HL-60 (cell line): ENCODE data around the gene FAM98C.
A peak's percentile ranks its signal among the peaks of the same experiment; 100 is the strongest.
"Not testable (repeated sequence)": the region's sequence is repeated elsewhere in the genome, so short reads cannot be mapped to it uniquely, and the experiment has no call there.

Experiments
- DNase-seq, 2 experiments: peaks; one replicate each; pipeline ENCODE4 v3.0.0-alpha.2; 2010 to 2020; ENCODE audit warnings: low read depth in 1 of 2, low spot score in 1 of 2
- H3K27ac ChIP-seq: fragments of 250-450 bp; sonication (Bioruptor Pico); replicated peaks from 2 replicates; pipeline ENCODE4 v1.5.1; 2020; ENCODE audit warnings: mild to moderate bottlenecking, moderate library complexity
- H3K27me3 ChIP-seq: fragments of 250-450 bp; sonication (Bioruptor Pico); 2 replicates; pipeline ENCODE4 v1.5.1; 2021; ENCODE audit warnings: mild to moderate bottlenecking, moderate library complexity; ENCODE audit not compliant: insufficient read depth, poor library complexity, severe bottlenecking
- H3K4me3 ChIP-seq: replicated peaks from 2 replicates; pipeline ENCODE4 v1.5.1; 2011; ENCODE audit warnings: mild to moderate bottlenecking, control low read depth, low read length; ENCODE audit not compliant: insufficient read depth
- CTCF ChIP-seq: IDR thresholded peaks from one replicate; pipeline ENCODE4 v1.5.1; 2011; ENCODE audit warnings: low read length, control low read depth, inconsistent platforms; ENCODE audit not compliant: insufficient read depth
- GABPA ChIP-seq: IDR thresholded peaks from 2 replicates; pipeline ENCODE4 v1.6.1; 2012; ENCODE audit warnings: low read depth
- POLR2AphosphoS5 ChIP-seq: IDR thresholded peaks from 2 replicates; pipeline ENCODE4 v1.6.1; 2012; ENCODE audit warnings: low read depth
- REST ChIP-seq: IDR thresholded peaks from 2 replicates; pipeline ENCODE4 v1.6.1; 2012; ENCODE audit warnings: low read depth; ENCODE audit not compliant: insufficient replicate concordance
- SPI1 ChIP-seq: IDR thresholded peaks from 2 replicates; pipeline ENCODE4 v1.6.1; 2012; ENCODE audit warnings: low read depth, mild to moderate bottlenecking, borderline replicate concordance

Gene FAM98C

DNA sequence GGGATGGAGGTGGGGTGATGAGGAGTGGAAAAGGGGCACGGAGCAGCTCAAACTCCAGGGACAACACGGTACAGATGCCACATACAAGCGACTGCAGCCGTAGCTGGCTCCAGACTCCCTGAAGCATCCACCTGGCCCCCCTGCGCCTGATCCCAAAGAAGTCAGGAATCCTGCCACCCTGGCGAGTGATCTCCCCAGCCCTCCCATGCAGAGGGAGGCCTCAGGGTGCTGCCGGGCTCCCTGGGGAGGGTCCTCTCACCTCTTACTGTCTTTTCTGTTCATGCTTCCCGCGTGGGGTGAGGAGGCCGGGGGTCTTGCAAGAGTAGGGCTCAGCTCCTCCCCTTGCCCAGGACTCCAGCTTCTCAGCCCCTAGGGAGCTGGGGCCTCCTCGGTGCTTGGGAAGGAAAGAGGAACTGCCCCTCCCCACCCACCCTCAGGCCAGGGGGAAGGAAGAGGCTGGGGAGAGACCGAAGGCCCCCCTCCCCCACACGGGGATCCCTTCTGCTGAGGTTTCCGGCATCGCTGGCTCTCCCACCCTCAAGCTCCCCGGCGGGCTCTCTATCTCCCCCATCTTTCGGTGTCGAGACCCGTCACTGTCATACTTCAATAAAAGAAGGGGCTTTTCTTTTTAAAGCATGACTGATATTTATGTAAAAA is 23.0 kb downstream of the FAM98C start, which contains the start of gene RASGRP4:
RASGRP4 (minus strand) TSS at position 410 of the 657 bp plus-strand sequence; CDS start at position 282, 128 bp downstream.
- H3K27ac ChIP-seq: peak within 1 kb of the TSS; percentile 64

GRCh38 chr19:38427035-38427677 is 24.3 kb downstream of the FAM98C start:
- DNase-seq, H3K27ac ChIP-seq, H3K4me3 ChIP-seq, H3K27me3 ChIP-seq: not testable (repeated sequence)

More for the DNA sequence above, 23.0 kb downstream of the FAM98C start, which contains the start of gene RASGRP4:
- Histone ChIP-seq H3K27me3 (no peaks in the 10 kb centered on the region), H3K4me3 (peak within 1 kb of the TSS; percentile 42)
- TF ChIP-seq GABPA (no peak), SPI1 (peak; percentile 94)
- DNase-seq: peak; percentile 78 to 87

DNA sequence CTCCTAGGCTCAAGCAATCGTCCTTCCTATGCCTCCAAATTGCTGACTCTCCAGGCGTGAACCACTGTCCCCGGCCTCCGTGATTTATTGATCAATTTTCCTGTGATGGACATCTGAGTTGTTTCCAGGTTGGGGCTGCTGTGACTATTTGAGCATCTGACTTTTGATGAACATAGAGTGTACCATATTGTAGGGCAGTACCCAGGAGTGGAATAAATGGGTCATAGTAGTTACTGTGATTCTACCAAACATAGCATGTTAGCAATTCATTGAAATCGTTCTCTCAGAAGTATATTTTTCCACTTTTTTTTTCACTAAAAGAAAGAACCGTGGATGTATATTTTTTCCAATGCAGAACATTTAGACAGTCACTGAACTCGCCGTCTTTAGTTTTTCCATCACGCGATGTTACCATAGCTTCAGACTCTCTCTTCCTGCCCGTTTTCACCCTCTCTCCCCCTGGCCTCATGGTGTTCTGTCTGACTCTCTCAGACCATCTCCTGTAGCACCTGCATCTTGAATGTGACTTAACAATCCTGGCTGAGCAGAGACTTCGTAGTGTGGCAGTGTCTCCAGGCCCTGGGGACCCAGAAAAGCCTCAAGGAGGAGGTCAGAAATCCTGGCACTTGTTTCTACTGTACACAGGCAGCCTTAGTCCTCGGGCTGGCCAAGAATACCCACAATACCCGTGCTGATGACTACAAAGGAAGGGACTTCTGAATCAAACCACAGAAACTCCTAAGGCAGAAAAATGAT is 26.3 kb downstream of the FAM98C start:
- H3K27ac ChIP-seq: no peak overlapping the region
- no peak overlapping the region for H3K4me3 ChIP-seq
- no peaks in the 10 kb centered on the region for H3K27me3 ChIP-seq
- DNase-seq: no peak
- TF ChIP-seq GABPA (no peak), POLR2AphosphoS5 (no peak)

- Histone ChIP-seq H3K4me3 (no peak overlapping the region), H3K27me3 (peaks cover 2% of the 10 kb centered on the region), H3K27ac (no peak overlapping the region)
- no peak for TF ChIP-seq POLR2AphosphoS5
- no peak for TF ChIP-seq CTCF
- no peak for TF ChIP-seq SPI1
- no peak for TF ChIP-seq GABPA
- TF ChIP-seq REST: no peak
- no peak for DNase-seq
Measured at GRCh38 chr19:38429811-38430156, 26.9 kb downstream of the FAM98C start.

- TF ChIP-seq POLR2AphosphoS5 (no peak), REST (no peak), GABPA (no peak), CTCF (no peak), SPI1 (no peak)
- Histone ChIP-seq H3K4me3 (no peak overlapping the region), H3K27me3 (peaks cover 2% of the 10 kb centered on the region), H3K27ac (no peak overlapping the region)
- DNase-seq: no peak
Measured at GRCh38 chr19:38430931-38431330, 28.0 kb downstream of the FAM98C start.
